ENCODE data around the gene CD6.

DNA sequence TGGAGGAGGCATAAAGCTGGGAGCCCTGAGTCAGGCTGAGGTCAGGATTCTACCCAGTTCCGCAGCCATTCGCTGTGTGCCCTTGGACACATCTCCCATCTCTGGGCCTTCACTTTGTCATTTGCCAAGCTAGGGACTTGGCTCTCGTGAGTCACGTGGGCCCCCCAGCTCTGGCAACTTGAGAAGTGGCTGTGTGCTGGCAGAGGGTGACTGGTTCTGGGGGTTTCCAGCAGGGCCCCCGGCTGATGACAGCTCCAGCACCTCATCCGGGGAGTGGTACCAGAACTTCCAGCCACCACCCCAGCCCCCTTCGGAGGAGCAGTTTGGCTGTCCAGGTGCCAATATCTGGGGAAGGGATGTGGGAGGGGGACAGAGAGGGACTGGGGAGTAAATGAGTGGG, 46.6 kb downstream of the CD6 start:
- TF ChIP-seq CTCF (IDR thresholded peaks at IDR 0.05), result no peak
- TF ChIP-seq EZH2phosphoT487 (IDR thresholded peaks at IDR 0.05), result no peak
